ENCODE measurements around the gene UBE2F.
"Not testable (repeated sequence)": the region's sequence is repeated elsewhere in the genome, so short reads cannot be mapped to it uniquely, and the experiment has no call there.

The UBE2F gene

GRCh38 chr2:238032755-238033337, 66.0 kb downstream of the UBE2F start:
- TF ChIP-seq CTCF (IDR thresholded peaks at IDR 0.05; ENCODE audit: poor library complexity, severe bottlenecking): no peak
- Histone ChIP-seq H3K9me3 (ENCODE audit: severe bottlenecking) (no peaks in the 10 kb centered on the region), H3K4me1 (ENCODE audit: insufficient read depth, poor library complexity, severe bottlenecking) (no peaks in the 10 kb centered on the region), H3K27ac (ENCODE audit: poor library complexity, severe bottlenecking) (no peak overlapping the region), H3K27me3 (ENCODE audit: insufficient read depth, poor library complexity, severe bottlenecking) (no peaks in the 10 kb centered on the region), H3K36me3 (ENCODE audit: low read depth) (peaks cover 49% of the 10 kb centered on the region), H3K4me3 (ENCODE audit: severe bottlenecking) (no peak overlapping the region)
- no peak for DNase-seq (ENCODE audit: low spot score)
- ATAC-seq (ENCODE audit: low read depth): no peak

- not testable (repeated sequence) for DNase-seq (ENCODE audit: low spot score); H3K4me3 ChIP-seq (ENCODE audit: severe bottlenecking); H3K4me1 ChIP-seq (ENCODE audit: insufficient read depth, poor library complexity, severe bottlenecking); H3K27ac ChIP-seq (ENCODE audit: poor library complexity, severe bottlenecking); ATAC-seq (ENCODE audit: low read depth); H3K27me3 ChIP-seq (ENCODE audit: insufficient read depth, poor library complexity, severe bottlenecking); H3K9me3 ChIP-seq (ENCODE audit: severe bottlenecking)
- peaks cover 46% of the 10 kb centered on the region for H3K36me3 ChIP-seq (ENCODE audit: low read depth)
These were observed 67.2 kb downstream of the UBE2F start for GRCh38 chr2:238033991-238034390.

GRCh38 chr2:238038203-238038602, 71.4 kb downstream of the UBE2F start:
- H3K27ac ChIP-seq (ENCODE audit: poor library complexity, severe bottlenecking): no peak overlapping the region
- no peak for TF ChIP-seq CTCF (IDR thresholded peaks at IDR 0.05; ENCODE audit: poor library complexity, severe bottlenecking)
- H3K27me3 ChIP-seq (ENCODE audit: insufficient read depth, poor library complexity, severe bottlenecking): no peaks in the 10 kb centered on the region
- no peaks in the 10 kb centered on the region for H3K9me3 ChIP-seq (ENCODE audit: severe bottlenecking)
- H3K4me3 ChIP-seq (ENCODE audit: severe bottlenecking): no peak overlapping the region
- no peak for ATAC-seq (ENCODE audit: low read depth)
- peaks cover 41% of the 10 kb centered on the region for H3K36me3 ChIP-seq (ENCODE audit: low read depth)
- DNase-seq (ENCODE audit: low spot score): no peak
- no peaks in the 10 kb centered on the region for H3K4me1 ChIP-seq (ENCODE audit: insufficient read depth, poor library complexity, severe bottlenecking)

GRCh38 chr2:238039151-238039550, 72.3 kb downstream of the UBE2F start:
- H3K27ac ChIP-seq (ENCODE audit: poor library complexity, severe bottlenecking): no peak overlapping the region
- H3K27me3 ChIP-seq (ENCODE audit: insufficient read depth, poor library complexity, severe bottlenecking): no peaks in the 10 kb centered on the region
- DNase-seq (ENCODE audit: low spot score): no peak
- H3K4me3 ChIP-seq (ENCODE audit: severe bottlenecking): no peak overlapping the region
- peaks cover 41% of the 10 kb centered on the region for H3K36me3 ChIP-seq (ENCODE audit: low read depth)
- ATAC-seq (ENCODE audit: low read depth): no peak
- no peaks in the 10 kb centered on the region for H3K4me1 ChIP-seq (ENCODE audit: insufficient read depth, poor library complexity, severe bottlenecking)
- no peaks in the 10 kb centered on the region for H3K9me3 ChIP-seq (ENCODE audit: severe bottlenecking)
- no peak for TF ChIP-seq CTCF (IDR thresholded peaks at IDR 0.05; ENCODE audit: poor library complexity, severe bottlenecking)

- Histone ChIP-seq H3K9me3 (ENCODE audit: severe bottlenecking) (no peaks in the 10 kb centered on the region), H3K27ac (ENCODE audit: poor library complexity, severe bottlenecking) (no peak overlapping the region), H3K4me1 (ENCODE audit: insufficient read depth, poor library complexity, severe bottlenecking) (no peaks in the 10 kb centered on the region), H3K36me3 (ENCODE audit: low read depth) (peaks cover 41% of the 10 kb centered on the region), H3K4me3 (ENCODE audit: severe bottlenecking) (no peak overlapping the region), H3K27me3 (ENCODE audit: insufficient read depth, poor library complexity, severe bottlenecking) (no peaks in the 10 kb centered on the region)
- TF ChIP-seq CTCF (IDR thresholded peaks at IDR 0.05; ENCODE audit: poor library complexity, severe bottlenecking): no peak
- ATAC-seq (ENCODE audit: low read depth) (no peak), DNase-seq (ENCODE audit: low spot score) (no peak)
These were observed 73.2 kb downstream of the UBE2F start for GRCh38 chr2:238039985-238040384.

All from RWPE2 (cell line).